GM19324 (cell line): ENCODE data around the gene TUFM.
A peak's percentile ranks its signal among the peaks of the same experiment; 100 is the strongest.
"Not testable (repeated sequence)": the region's sequence is repeated elsewhere in the genome, so short reads cannot be mapped to it uniquely, and the experiment has no call there.

Experiments
- ATAC-seq: cut with Tn5 transposase; IDR thresholded peaks from one replicate; pipeline ENCODE4 v1.9.1; 2021; ENCODE audit warnings: mild to moderate bottlenecking, moderate library complexity; ENCODE audit not compliant: unreplicated experiment, low FRiP score

The TUFM gene

GRCh38 chr16:28842696-28843095, 3.5 kb downstream of the TUFM start:
- ATAC-seq, result no peak

DNA sequence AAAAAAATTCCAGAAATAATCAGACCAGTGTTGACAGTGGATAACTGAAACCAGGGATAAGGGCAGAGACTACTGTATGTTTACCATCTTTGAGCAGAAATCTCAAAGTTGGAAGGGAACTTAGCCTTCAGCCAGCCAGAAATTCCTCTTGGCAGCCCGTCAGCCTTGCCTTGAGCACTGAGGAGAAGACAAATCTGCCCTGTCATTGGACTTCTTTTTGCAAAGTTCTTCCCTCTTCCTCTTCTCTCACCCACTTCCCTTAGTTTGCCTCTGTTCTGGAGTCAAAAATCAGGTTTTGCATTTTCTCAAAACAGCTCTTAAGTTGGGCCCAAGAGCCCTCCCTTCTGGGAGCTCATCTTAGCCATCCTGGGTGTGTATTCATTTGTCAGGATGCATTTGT, 6.2 kb downstream of the TUFM start:
- no peak for ATAC-seq

DNA sequence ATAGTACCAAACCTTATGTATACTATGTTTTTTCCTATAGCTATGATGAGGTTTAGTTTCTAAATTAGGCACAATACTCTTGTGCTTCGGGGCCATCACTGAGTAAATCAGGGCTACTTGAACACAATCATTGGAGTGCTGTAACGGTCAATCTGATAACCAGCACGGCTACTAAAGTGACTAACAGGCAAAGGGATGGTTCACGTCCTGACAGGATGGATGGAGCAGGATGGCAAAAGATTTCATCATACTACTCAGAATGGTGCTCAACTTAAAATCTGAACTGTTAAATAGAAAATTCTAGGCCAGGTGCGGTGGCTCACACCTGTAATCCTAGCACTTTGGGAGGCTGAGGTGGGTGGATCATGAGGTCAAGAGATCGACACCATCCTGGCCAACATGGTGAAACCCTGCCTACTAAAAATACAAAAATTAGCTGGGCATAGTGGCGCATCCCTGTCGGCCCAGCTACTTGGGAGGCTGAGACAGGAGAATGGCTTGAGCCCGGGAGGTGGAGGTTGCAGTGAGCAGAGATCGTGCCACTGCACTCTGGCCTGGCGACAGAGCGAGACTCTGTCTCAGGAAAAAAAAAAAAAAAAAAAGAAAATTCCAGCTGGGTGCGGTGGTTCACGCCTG, 7.0 kb downstream of the TUFM start:
- ATAC-seq, result no peak

GRCh38 chr16:28838558-28838918, 7.6 kb downstream of the TUFM start:
- no peak for ATAC-seq

DNA sequence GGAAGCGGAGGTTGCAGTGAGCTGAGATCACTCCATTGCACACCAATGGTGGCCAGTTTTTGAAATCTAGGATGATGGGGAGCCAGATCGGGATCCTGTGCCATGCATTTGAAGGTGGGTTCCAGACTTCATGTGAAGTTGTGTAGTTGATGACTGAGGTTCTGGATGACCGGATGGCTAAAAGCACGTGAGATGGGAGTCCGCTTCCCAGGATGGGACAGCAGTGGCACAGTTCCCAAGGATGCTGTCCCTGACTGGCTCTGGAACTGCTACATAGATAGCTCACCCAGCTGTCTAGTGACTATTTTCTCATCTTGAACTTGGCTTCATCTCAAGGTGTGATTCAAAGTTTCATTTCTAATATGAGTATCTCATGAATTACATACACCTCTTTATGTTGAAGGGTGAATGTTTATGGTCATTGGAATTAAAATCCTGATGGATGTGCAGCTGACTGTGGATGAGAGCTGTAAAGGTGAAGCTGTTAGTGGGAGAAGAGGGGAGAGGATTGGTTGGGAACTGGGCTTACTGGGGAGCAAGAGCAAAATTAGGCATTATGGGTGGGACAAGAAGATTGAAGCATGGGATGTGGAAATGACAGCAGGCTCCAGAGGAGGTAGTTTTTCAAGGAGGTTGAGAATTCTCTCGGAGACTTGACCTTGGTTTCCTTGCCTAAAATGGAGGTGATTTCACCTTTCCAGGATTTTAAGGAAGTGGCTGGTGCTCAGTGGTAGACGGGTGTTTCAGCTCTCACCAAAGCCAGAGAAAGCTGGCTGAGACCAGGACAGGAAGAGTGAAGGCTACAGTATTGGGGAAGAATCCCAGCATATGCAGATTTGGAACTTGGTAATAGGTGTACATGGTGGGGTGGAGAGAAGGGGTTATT, 8.2 kb downstream of the TUFM start:
- ATAC-seq, result no peak

- no peak for ATAC-seq
Measured at GRCh38 chr16:28836761-28837064, 9.4 kb downstream of the TUFM start.

GRCh38 chr16:28835864-28836760, 10.0 kb downstream of the TUFM start:
- ATAC-seq, result no peak

DNA sequence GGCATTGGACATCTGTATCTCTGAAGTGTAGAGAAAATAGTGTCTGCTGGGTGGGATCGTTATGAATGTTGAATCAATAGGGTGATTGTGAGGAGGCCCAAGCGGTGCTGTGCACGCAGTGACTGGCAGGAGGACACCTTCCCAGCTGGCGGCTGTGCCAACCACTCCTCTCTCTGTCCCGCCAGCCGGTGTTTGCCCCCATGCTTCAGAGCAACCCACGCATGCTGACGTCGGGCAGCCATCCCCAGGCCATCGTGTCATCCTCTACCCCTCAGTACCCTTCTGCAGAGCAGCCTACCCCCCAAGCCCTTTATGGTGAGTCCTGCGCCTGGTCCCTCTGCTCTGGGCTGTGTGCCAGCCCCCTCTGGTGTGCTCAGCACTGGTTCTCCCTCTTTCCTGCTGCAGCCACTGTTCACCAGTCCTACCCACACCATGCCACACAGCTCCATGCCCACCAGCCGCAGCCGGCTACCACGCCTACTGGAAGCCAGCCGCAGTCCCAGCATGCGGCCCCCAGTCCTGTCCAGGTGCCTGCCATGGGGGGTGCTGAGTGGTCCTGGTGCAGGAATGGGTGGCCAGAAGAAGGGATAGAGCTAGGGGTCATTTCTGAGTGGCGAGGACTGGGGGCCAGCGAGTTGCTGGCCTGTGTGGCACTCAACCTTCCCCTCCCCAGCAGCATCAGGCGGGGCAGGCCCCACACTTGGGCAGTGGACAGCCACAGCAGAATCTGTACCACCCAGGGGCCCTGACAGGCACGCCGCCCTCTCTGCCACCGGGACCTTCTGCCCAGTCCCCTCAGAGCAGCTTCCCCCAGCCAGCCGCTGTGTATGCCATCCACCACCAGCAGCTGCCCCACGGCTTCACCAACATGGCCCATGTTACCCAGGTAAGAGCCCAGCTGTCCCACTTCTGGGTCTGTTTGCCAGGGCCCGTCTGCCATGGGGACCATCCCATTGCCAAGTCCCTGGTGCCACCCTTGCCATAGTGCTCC, 11.0 kb downstream of the TUFM start:
- no peak for ATAC-seq

- ATAC-seq, result no peak
Measured at GRCh38 chr16:28834349-28834748, 11.8 kb downstream of the TUFM start.

DNA sequence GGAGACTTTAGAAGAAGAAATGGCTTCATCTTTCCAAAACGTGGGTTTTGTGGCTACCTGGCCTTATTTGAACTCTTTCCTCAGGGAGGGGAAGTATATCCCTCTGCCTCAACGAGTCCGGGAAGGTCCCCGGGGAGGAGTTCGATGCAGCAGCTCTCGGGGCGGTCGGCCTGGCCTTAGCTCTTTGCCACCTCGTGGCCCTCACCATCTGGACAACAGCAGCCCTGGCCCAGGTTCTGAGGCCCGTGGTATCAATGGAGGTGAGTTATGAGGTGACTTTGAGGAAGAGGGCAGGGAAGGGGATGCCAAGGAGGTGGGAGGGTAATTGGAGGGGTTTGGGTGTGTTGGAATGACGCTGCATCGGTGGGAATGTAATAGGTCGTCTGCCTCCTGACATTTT, 15.6 kb downstream of the TUFM start:
- ATAC-seq, result no peak

GRCh38 chr16:28829747-28830146, 16.4 kb downstream of the TUFM start:
- ATAC-seq, result no peak

DNA sequence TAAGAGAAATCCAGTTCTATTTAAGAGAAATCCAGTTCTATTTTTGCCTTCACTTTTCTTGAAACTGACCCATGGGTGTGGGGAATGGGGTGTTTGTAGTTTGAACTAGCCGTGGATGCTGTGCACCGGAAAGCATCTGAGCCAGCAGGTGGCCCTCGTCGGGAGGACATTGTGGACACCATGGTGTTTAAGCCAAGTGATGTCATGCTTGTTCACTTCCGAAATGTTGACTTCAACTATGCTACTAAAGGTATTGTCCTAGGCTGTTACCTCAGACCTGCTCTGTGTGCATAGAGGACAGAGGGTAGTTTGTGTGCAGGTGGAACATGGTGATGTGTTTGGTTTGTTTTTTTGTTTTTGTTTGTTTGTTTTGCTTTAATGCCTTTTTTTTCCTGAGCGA, 20.0 kb downstream of the TUFM start:
- ATAC-seq, result no peak

- ATAC-seq, result no peak
Measured at GRCh38 chr16:28824717-28824973, 21.5 kb downstream of the TUFM start.

DNA sequence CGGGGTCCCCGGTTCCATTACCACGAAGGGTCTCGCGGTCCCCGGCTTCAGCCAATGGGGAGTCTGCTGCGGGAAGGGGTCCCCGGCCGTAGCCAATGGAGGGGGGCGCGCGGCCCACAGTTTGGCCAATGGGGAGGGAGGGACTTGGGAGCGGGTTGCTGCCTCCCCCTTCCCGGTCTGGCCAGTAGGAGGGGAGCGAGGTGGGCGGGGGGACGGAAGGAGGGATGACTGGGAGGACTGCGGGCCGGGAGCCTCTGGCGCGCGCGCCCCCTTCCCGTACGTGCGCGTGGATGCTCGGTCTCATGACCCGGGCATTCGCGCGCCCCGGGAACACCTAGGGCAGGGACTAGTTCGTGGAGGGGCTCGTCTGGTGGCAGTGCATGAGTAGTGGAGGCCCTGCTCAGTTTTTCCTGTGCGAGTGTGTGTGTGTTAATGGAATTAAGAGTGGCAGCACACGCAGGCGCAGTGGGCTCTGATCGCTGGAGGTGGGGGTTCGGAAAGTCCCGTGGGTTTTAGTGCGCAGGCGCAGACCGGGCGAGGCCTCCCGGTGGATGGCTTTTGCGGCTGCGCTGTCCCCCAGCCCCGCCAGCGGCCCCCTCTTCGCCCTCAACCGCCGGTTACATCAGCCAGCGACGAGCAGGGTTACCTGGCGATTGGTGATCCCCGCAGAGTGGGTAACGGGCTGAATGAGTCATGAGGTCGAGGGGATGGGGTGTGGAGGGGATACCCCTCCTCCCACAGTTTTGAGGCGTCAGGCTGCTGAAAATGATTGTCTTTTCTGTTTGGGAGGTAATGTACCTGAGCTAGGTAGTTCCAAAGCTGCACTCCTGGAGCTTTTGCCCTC, 22.1 kb downstream of the TUFM start:
- ATAC-seq, result peak; percentile 65

- ATAC-seq, result peak; percentile 26
Measured at GRCh38 chr16:28823291-28823872, 22.8 kb downstream of the TUFM start.

DNA sequence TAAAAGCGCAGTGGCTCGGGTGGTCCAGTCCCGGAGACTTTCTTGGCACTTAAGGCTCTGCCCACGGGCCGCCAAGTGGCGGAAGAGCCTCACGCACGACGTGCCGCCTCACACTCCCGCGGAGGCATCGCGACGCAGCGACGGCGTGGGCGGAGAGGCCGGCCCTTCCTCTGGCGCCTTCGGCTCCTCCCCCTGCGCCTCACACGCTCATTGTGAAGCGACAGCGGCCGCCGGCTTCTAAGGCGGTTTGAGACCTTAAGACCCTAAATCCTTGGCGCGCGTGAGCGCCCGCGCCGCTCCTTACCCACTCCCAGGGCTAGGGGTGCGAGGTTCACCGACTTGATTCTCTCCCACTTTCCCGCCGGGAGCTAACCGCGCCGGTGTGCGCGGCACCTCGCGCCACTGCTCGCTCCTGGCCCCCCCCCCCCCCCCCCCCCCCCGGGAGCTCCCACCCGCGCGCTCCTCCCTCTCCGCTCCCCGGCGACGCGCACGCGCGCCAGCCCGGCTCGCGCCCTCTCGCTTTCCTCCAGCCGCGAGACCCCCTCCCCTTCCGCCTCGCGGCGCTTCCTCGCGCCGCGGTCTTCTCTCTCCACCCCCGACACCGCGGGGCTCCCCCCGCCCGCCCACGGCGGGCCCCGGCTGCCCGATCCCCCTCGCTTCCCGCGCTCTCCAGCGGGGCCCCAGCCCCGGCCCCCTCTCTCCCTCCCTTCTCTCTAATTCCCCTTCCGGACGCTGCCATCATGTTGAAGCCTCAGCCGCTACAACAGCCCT, 23.4 kb downstream of the TUFM start, which contains the start of gene ATXN2L:
ATXN2L (plus strand) TSS at position 480 of the 771 bp plus-strand sequence; CDS start at position 741, 261 bp downstream.
- ATAC-seq, result peak; percentile 51

GRCh38 chr16:28821874-28822519, 24.2 kb downstream of the TUFM start:
- ATAC-seq, result no peak

GRCh38 chr16:28820546-28820945, 25.6 kb downstream of the TUFM start:
- ATAC-seq, result not testable (repeated sequence)
